SK-N-SH treated with all-trans-retinoic acid at 6 μM for 48 hours (cell line): ENCODE measurements around the gene ITCH.

Experiments
- GLIS3 ChIP-seq: fragments of 250-450 bp; sonication (Bioruptor Pico); IDR thresholded peaks from 2 replicates; pipeline ENCODE4 v1.5.0; 2020; ENCODE audit warnings: mild to moderate bottlenecking, moderate library complexity
- OSR1 ChIP-seq: fragments of 250-450 bp; sonication (Bioruptor Pico); IDR thresholded peaks from 2 replicates; pipeline ENCODE4 v1.8.0; 2022; ENCODE audit warnings: moderate library complexity, mild to moderate bottlenecking, inconsistent platforms
- PATZ1 ChIP-seq: fragments of 250-450 bp; sonication (Bioruptor Pico); IDR thresholded peaks from 2 replicates; pipeline ENCODE4 v1.8.0; 2020; ENCODE audit warnings: mild to moderate bottlenecking, moderate library complexity, borderline replicate concordance
- POU6F1 ChIP-seq: fragments of 250-450 bp; sonication (Bioruptor Pico); IDR thresholded peaks from 2 replicates; pipeline ENCODE4 v1.8.0; 2021; ENCODE audit warnings: low read depth, mild to moderate bottlenecking, moderate library complexity, borderline replicate concordance
- ZFP3 ChIP-seq: fragments of 250-450 bp; sonication (Bioruptor Pico); IDR thresholded peaks from 2 replicates; pipeline ENCODE4 v1.5.0; 2020; ENCODE audit warnings: mild to moderate bottlenecking, moderate library complexity
- ZFP30 ChIP-seq: fragments of 450-650 bp; formaldehyde crosslinking; IDR thresholded peaks from 2 replicates; pipeline ENCODE4 v1.5.0; 2022; ENCODE audit warnings: mild to moderate bottlenecking, moderate library complexity
- ZNF565 ChIP-seq: fragments of 450-650 bp; formaldehyde crosslinking; conservative IDR thresholded peaks from 2 replicates; pipeline ENCODE4 v1.5.0; 2020; ENCODE audit warnings: low read depth, mild to moderate bottlenecking, moderate library complexity

- TF ChIP-seq ZFP3 (no peak), ZNF565 (CRISPR knock-in tag) (no peak), POU6F1 (CRISPR knock-in tag) (no peak), GLIS3 (CRISPR knock-in tag) (no peak), ZFP30 (CRISPR knock-in tag) (no peak), PATZ1 (CRISPR knock-in tag) (no peak), OSR1 (no peak)
Measured at GRCh38 chr20:34316196-34316814, 46.8 kb upstream of the ITCH start.
